ENCODE results near the gene CCDC57. TPM values are rescaled to one million over a fixed set of nuclear protein-coding genes. Genes with fewer than 3 reads are reported as not detected.
"Not testable (repeated sequence)": the region's sequence is repeated elsewhere in the genome, so short reads cannot be mapped to it uniquely, and the experiment has no call there.

The CCDC57 gene
- total RNA-seq, 1 experiment from 2014 or later: 31.0 TPM

DNA sequence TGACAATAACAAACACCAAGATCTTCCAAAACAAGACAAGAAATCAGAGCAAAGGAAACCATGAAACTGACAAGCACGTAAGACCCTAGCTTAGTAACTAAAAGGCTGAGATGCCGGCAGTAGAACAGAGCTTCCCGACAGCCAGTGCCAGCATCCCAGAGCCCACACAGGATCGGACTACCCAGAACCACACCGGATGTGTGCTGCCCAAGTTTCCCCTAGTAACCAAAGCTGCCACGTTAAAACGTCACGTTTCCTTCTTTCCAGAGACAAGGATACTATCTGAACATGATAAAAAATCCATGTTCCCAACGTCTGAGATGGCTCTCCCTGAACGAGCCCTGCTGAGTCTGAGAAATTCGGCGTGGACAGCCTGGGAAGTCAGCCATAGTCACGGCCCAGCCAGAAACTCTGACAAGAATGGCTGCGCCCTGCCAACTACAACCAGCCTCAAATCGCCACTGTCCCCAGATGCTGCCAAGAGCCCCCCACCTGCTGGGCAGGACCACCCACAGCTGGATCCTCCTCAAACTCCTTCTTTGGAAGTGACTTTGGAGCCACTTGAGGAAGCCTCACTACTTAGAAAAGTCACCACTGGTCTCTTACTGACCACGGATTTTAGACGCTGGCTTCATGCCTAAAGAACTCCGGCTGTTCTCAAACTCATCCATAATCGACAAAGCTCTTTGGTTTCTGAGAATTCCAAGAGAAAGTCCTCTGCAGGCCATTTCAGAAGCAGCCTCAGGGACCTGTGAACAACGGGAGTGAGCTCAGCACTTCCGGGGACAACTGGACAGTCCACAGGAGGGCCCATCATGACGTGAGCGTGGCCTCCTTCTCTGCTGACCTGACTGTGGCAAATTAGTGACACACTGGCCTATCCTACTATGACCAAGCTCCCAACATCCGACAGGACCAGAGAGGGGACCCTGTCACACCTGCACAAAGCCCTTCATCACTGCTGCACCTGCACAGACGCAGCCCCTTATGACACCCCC is 16.7 kb downstream of the CCDC57 start:
- DNase-seq: no peak
- H3K36me3 ChIP-seq (ENCODE audit: control insufficient read depth, insufficient read depth, low read length): no peaks in the 10 kb centered on the region; the same call in 1 of the 2 replicates
- Mint-ChIP-seq H3K4me1 (ENCODE audit: low read depth, unreplicated experiment) (no peaks in the 10 kb centered on the region), H3K27ac (ENCODE audit: unreplicated experiment) (no peak overlapping the region), H3K36me3 (ENCODE audit: insufficient read depth, unreplicated experiment) (peaks cover 6% of the 10 kb centered on the region), H3K27me3 (ENCODE audit: insufficient read depth, unreplicated experiment) (no peaks in the 10 kb centered on the region), H3K4me3 (ENCODE audit: unreplicated experiment) (no peak overlapping the region), H3K9me3 (ENCODE audit: unreplicated experiment) (no peaks in the 10 kb centered on the region)
- H3K27me3 ChIP-seq (replicated peaks; ENCODE audit: control insufficient read depth, insufficient read depth, low read length): no peaks in the 10 kb centered on the region
- POLR2A ChIA-PET: no interaction called here
- H3K4me1 ChIP-seq: no peaks in the 10 kb centered on the region
- H3K9me3 ChIP-seq: no peaks in the 10 kb centered on the region
- CTCF ChIA-PET: no interaction called here
- no peak overlapping the region for H3K4me3 ChIP-seq (ENCODE audit: low read depth, low read length)
- intact Hi-C loops (cut with micrococcal nuclease; ENCODE audit: unreplicated experiment): no loop called here
- TF ChIP-seq, protein P1, sequence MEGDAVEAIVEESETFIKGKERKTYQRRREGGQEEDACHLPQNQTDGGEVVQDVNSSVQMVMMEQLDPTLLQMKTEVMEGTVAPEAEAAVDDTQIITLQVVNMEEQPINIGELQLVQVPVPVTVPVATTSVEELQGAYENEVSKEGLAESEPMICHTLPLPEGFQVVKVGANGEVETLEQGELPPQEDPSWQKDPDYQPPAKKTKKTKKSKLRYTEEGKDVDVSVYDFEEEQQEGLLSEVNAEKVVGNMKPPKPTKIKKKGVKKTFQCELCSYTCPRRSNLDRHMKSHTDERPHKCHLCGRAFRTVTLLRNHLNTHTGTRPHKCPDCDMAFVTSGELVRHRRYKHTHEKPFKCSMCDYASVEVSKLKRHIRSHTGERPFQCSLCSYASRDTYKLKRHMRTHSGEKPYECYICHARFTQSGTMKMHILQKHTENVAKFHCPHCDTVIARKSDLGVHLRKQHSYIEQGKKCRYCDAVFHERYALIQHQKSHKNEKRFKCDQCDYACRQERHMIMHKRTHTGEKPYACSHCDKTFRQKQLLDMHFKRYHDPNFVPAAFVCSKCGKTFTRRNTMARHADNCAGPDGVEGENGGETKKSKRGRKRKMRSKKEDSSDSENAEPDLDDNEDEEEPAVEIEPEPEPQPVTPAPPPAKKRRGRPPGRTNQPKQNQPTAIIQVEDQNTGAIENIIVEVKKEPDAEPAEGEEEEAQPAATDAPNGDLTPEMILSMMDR (IDR thresholded peaks at IDR 0.05; ENCODE audit: insufficient read depth in 1 of 2, low read depth in 1 of 2, low read length in 1 of 2, severe bottlenecking in 1 of 2, unreplicated experiment in 1 of 2): no peak
- no TSS peak for BruUV-seq (replicated peaks)

DNA sequence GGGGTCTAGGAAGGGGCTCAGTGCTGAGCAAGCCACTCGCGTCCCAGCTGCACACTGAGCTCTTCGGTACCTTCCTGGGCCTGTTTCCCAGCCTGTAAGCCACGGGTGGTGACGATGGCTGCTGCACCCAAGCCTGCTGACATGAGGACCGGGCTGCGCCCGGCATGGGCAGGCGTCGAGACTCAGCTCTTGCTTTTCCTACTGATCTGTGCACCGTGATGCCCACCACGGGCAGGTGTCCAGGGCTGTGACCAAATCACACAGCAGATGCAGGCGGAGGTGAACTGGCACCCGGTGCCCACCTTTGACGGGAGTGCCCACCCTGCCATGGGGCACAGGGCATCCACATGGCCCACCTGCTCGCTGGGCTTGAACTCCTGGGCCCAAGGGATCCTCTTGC is 17.9 kb downstream of the CCDC57 start:
- H3K4me1 Mint-ChIP-seq (ENCODE audit: low read depth, unreplicated experiment): no peaks in the 10 kb centered on the region
- Histone ChIP-seq H3K4me3 (ENCODE audit: low read depth, low read length) (no peak overlapping the region), H3K36me3 (ENCODE audit: control insufficient read depth, insufficient read depth, low read length) (no peaks in the 10 kb centered on the region; the same call in 1 of the 2 replicates), H3K27me3 (replicated peaks; ENCODE audit: control insufficient read depth, insufficient read depth, low read length) (no peaks in the 10 kb centered on the region), H3K4me1 (no peaks in the 10 kb centered on the region), H3K9me3 (no peaks in the 10 kb centered on the region)
- intact Hi-C loops (cut with micrococcal nuclease; ENCODE audit: unreplicated experiment): no loop called here
- no peak for DNase-seq
- CTCF ChIA-PET: no interaction called here
- no TSS peak for BruUV-seq (replicated peaks)
- no peak overlapping the region for H3K27ac Mint-ChIP-seq (ENCODE audit: unreplicated experiment)
- no peak overlapping the region for H3K4me3 Mint-ChIP-seq (ENCODE audit: unreplicated experiment)
- POLR2A ChIA-PET: no interaction called here
- H3K27me3 Mint-ChIP-seq (ENCODE audit: insufficient read depth, unreplicated experiment): no peaks in the 10 kb centered on the region
- peaks cover 6% of the 10 kb centered on the region for H3K36me3 Mint-ChIP-seq (ENCODE audit: insufficient read depth, unreplicated experiment)
- H3K9me3 Mint-ChIP-seq (ENCODE audit: unreplicated experiment): no peaks in the 10 kb centered on the region
- TF ChIP-seq, protein P1 (IDR thresholded peaks at IDR 0.05; ENCODE audit: insufficient read depth in 1 of 2, low read depth in 1 of 2, low read length in 1 of 2, severe bottlenecking in 1 of 2, unreplicated experiment in 1 of 2): no peak

DNA sequence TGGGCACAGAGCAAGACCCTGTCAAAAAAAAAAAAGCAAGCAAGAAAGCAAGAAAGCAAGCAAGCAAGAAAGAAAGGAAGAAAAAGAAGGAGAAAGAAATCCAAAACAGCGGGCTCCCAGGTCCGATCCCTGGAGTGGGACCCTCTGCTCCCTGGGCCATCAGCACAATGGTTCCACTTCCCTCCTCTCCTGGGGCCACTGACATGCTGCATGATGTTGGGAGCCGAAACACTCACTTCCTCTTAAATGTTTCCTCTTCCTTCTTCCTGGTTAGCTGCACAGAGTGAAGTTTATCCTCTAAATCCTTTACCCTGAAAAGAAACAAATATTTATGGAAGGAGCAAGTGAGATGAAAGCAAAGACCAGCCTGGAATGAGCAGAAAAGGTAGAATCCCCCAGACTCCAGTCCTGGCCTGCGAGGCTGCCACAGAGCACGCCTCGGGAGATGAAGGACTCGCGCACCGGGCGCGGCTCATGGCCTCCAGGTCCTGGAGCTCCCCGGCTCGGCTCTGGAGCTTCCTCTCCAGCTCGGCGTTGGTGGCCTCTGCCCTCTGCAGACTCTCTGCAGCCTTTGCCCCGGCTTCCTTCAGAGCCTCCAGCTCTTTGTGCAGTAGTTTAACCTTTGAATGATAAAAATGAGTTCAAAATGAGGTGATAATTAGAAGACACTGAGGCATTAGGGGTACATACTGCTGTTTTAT is 19.0 kb downstream of the CCDC57 start:
- Histone ChIP-seq H3K9me3 (no peaks in the 10 kb centered on the region), H3K27me3 (replicated peaks; ENCODE audit: control insufficient read depth, insufficient read depth, low read length) (no peaks in the 10 kb centered on the region), H3K36me3 (ENCODE audit: control insufficient read depth, insufficient read depth, low read length) (no peaks in the 10 kb centered on the region; the same call in 1 of the 2 replicates), H3K4me3 (ENCODE audit: low read depth, low read length) (no peak overlapping the region), H3K4me1 (no peaks in the 10 kb centered on the region)
- H3K27me3 Mint-ChIP-seq (ENCODE audit: insufficient read depth, unreplicated experiment): no peaks in the 10 kb centered on the region
- intact Hi-C loops (cut with micrococcal nuclease; ENCODE audit: unreplicated experiment): no loop called here
- CTCF ChIA-PET: interaction anchor here (0.7 kb wide), 1 partner anchor 359 kb away, joined by 3 read pairs; no protein-coding TSS in a partner anchor
- POLR2A ChIA-PET: no interaction called here
- H3K36me3 Mint-ChIP-seq (ENCODE audit: insufficient read depth, unreplicated experiment): peaks cover 5% of the 10 kb centered on the region
- TF ChIP-seq, protein P1 (IDR thresholded peaks at IDR 0.05; ENCODE audit: insufficient read depth in 1 of 2, low read depth in 1 of 2, low read length in 1 of 2, severe bottlenecking in 1 of 2, unreplicated experiment in 1 of 2): no peak
- H3K4me1 Mint-ChIP-seq (ENCODE audit: low read depth, unreplicated experiment): no peaks in the 10 kb centered on the region
- H3K9me3 Mint-ChIP-seq (ENCODE audit: unreplicated experiment): no peaks in the 10 kb centered on the region
- BruUV-seq (replicated peaks): no TSS peak
- no peak for DNase-seq
- H3K4me3 Mint-ChIP-seq (ENCODE audit: unreplicated experiment): no peak overlapping the region
- H3K27ac Mint-ChIP-seq (ENCODE audit: unreplicated experiment): no peak overlapping the region

DNA sequence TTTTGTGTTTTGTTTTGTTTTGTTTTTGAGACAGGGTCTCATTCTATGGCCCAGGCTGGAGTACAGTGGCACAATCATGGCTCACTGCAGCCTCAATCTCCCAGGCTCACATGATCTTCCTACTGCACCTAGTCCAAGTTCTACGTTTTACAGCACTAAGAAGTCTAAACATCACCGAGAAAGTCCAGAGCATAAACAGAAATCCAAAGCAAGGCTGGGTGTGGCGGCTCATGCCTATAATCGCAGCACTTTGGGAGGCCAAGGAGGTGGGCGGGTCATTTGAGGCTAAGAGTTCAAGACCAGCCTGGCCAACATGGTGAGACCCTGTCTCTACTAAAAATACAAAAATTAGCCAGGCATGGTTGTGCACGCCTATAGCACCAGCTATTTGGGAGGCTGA is 19.6 kb downstream of the CCDC57 start:
- CTCF ChIA-PET; POLR2A ChIA-PET; H3K4me3 Mint-ChIP-seq (ENCODE audit: unreplicated experiment): not testable (repeated sequence)

More for the DNA sequence above, 19.6 kb downstream of the CCDC57 start:
- H3K36me3 Mint-ChIP-seq (ENCODE audit: insufficient read depth, unreplicated experiment); H3K27me3 Mint-ChIP-seq (ENCODE audit: insufficient read depth, unreplicated experiment); H3K4me3 ChIP-seq (ENCODE audit: low read depth, low read length); H3K9me3 ChIP-seq; H3K4me1 ChIP-seq; H3K9me3 Mint-ChIP-seq (ENCODE audit: unreplicated experiment); DNase-seq; H3K27ac Mint-ChIP-seq (ENCODE audit: unreplicated experiment); BruUV-seq (replicated peaks); H3K4me1 Mint-ChIP-seq (ENCODE audit: low read depth, unreplicated experiment); intact Hi-C loops (cut with micrococcal nuclease; ENCODE audit: unreplicated experiment); H3K36me3 ChIP-seq (ENCODE audit: control insufficient read depth, insufficient read depth, low read length); H3K27me3 ChIP-seq (replicated peaks; ENCODE audit: control insufficient read depth, insufficient read depth, low read length): not testable (repeated sequence)
